Astrocyte (in vitro differentiated cells and primary cell): Measurements from ENCODE around the gene KRT26.

ENCODE experiments used
- EZH2 ChIP-seq: IDR thresholded peaks from 2 replicates; pipeline ENCODE4 v1.6.1; 2012; ENCODE audit warnings: mild to moderate bottlenecking, low read length, inconsistent platforms; ENCODE audit not compliant: insufficient read depth
- TF ChIP-seq, protein P1 (sequence below): IDR thresholded peaks from 2 replicates; pipeline ENCODE4 v1.5.1; 2011; ENCODE audit warnings: low read depth, mild to moderate bottlenecking, inconsistent platforms, low read length, moderate library complexity; ENCODE audit not compliant: insufficient read depth

DNA sequence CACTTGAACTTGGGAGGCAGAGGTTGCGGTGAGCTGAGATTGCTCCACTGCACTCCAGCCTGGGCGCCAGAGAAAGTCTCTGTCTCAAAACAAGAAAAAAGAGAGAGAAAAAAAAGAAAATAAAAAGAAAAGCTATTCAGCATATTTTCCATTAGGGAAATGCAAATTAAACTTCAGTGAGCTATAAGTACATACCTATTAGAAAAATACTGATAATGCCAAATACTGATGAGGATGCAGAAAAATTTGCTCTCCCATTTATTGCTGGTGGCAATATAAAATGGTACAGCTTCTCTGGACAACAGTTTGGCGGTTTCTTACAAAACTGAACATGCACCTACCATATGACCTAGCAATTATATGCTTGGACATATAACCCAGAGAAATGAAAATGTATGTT, 40.6 kb upstream of the KRT26 start:
- TF ChIP-seq, protein P1, sequence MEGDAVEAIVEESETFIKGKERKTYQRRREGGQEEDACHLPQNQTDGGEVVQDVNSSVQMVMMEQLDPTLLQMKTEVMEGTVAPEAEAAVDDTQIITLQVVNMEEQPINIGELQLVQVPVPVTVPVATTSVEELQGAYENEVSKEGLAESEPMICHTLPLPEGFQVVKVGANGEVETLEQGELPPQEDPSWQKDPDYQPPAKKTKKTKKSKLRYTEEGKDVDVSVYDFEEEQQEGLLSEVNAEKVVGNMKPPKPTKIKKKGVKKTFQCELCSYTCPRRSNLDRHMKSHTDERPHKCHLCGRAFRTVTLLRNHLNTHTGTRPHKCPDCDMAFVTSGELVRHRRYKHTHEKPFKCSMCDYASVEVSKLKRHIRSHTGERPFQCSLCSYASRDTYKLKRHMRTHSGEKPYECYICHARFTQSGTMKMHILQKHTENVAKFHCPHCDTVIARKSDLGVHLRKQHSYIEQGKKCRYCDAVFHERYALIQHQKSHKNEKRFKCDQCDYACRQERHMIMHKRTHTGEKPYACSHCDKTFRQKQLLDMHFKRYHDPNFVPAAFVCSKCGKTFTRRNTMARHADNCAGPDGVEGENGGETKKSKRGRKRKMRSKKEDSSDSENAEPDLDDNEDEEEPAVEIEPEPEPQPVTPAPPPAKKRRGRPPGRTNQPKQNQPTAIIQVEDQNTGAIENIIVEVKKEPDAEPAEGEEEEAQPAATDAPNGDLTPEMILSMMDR, result no peak
- no peak for TF ChIP-seq EZH2
